K562 (cell line): ENCODE data around the gene ZBTB16. TPM values are rescaled to one million over a fixed set of nuclear protein-coding genes. Genes with fewer than 3 reads are reported as not detected.

Experiments used
- E2F6 ChIP-seq, 2 experiments: IDR thresholded peaks; 2 replicates each; pipeline ENCODE4 v1.6.1; 2011; ENCODE audit warnings: borderline replicate concordance in 1 of 2, control low read depth in 1 of 2, low read depth in 1 of 2, low read length in 1 of 2, mild to moderate bottlenecking in 1 of 2, mixed read lengths in 1 of 2, moderate library complexity in 1 of 2; ENCODE audit not compliant: insufficient read depth in 1 of 2, insufficient read length in 1 of 2, poor library complexity in 1 of 2, severe bottlenecking in 1 of 2; ENCODE audit errors: extremely low read depth in 1 of 2
- FOSL1 ChIP-seq: fragments of 200-800 bp; sonication (Bioruptor generic); conservative IDR thresholded peaks from 2 replicates; pipeline ENCODE4 v1.6.1; 2016; ENCODE audit warnings: missing genetic modification characterization, missing compliant biosample characterization
- FOXK2 ChIP-seq, 2 experiments: fragments of 450-650 bp; IDR thresholded peaks in 1 of 2; conservative IDR thresholded peaks in 1 of 2; 2 replicates each; pipeline ENCODE4 v1.6.1; 2016; ENCODE audit warnings: low read depth in 2 of 2, mild to moderate bottlenecking in 1 of 2
- HDAC1 ChIP-seq, 2 experiments: fragments of 450-650 bp; IDR thresholded peaks; 2 replicates each; pipeline ENCODE4 v1.6.1; 2016 to 2017; ENCODE audit warnings: inconsistent platforms in 1 of 2, mild to moderate bottlenecking in 1 of 2, moderate library complexity in 1 of 2
- HNRNPUL1 ChIP-seq: fragments of 200-400 bp; formaldehyde crosslinking; IDR thresholded peaks from 2 replicates; pipeline ENCODE4 v1.6.1; 2017; ENCODE audit warnings: low read length
- MCM3 ChIP-seq: fragments of 450-650 bp; IDR thresholded peaks from 2 replicates; pipeline ENCODE4 v1.6.1; 2016
- NCOA6 ChIP-seq: fragments of 450-650 bp; IDR thresholded peaks from 2 replicates; pipeline ENCODE4 v1.6.1; 2017; ENCODE audit warnings: mild to moderate bottlenecking
- POLR3A ChIP-seq: IDR thresholded peaks from 2 replicates; pipeline ENCODE4 v1.6.1; 2011; ENCODE audit warnings: borderline replicate concordance, mild to moderate bottlenecking, moderate library complexity; ENCODE audit not compliant: insufficient read length, insufficient read depth; ENCODE audit errors: extremely low read depth
- SRF ChIP-seq, 2 experiments: fragments of 250-450, 450-650 bp in 1 of 2; sonication (Bioruptor Pico) in 1 of 2; sonication (generic) in 1 of 2; formaldehyde crosslinking; IDR thresholded peaks; 2 replicates each; pipeline versions ENCODE4 v1.5.0 to v1.5.1; 2020 to 2022; ENCODE audit warnings: mild to moderate bottlenecking in 1 of 2, missing genetic modification reagents in 1 of 2
- ZC3H4 ChIP-seq: sonication (generic); formaldehyde crosslinking; IDR thresholded peaks from 2 replicates; pipeline ENCODE4 v1.9.0; 2021; ENCODE audit warnings: missing genetic modification reagents, borderline replicate concordance
- ZFX ChIP-seq: sonication (generic); formaldehyde crosslinking; IDR thresholded peaks from 2 replicates; pipeline ENCODE4 v1.8.0; 2022; ENCODE audit warnings: mild to moderate bottlenecking, missing genetic modification reagents, moderate library complexity
- ZMIZ1 ChIP-seq, 2 experiments: fragments of 150-350 bp in 1 of 2; IDR thresholded peaks; 2 replicates each; pipeline ENCODE4 v1.6.1; 2012 to 2016; ENCODE audit warnings: low read depth in 2 of 2, low read length in 2 of 2, mild to moderate bottlenecking in 1 of 2, moderate library complexity in 1 of 2
- ZNF217 ChIP-seq: sonication (generic); formaldehyde crosslinking; IDR thresholded peaks from 2 replicates; pipeline ENCODE4 v1.8.0; 2022; ENCODE audit warnings: mild to moderate bottlenecking, missing genetic modification reagents
- ZNF263 ChIP-seq: sonication (generic); formaldehyde crosslinking; IDR thresholded peaks from 2 replicates; pipeline ENCODE4 v1.8.0; 2022; ENCODE audit warnings: mild to moderate bottlenecking, missing genetic modification reagents, borderline replicate concordance
- ZNF696 ChIP-seq: fragments of 250-450 bp; sonication (Bioruptor Pico); conservative IDR thresholded peaks from 2 replicates; pipeline ENCODE4 v1.4.0; 2020; ENCODE audit warnings: mild to moderate bottlenecking, moderate library complexity
- ZNF699 ChIP-seq: fragments of 250-450 bp; sonication (Bioruptor Pico); IDR thresholded peaks from 2 replicates; pipeline ENCODE4 v1.8.0; 2021; ENCODE audit warnings: mild to moderate bottlenecking, moderate library complexity; ENCODE audit not compliant: insufficient replicate concordance
- ZNF778 ChIP-seq: fragments of 450-650 bp; formaldehyde crosslinking; IDR thresholded peaks from 2 replicates; pipeline ENCODE4 v1.4.0; 2020; ENCODE audit warnings: mild to moderate bottlenecking, moderate library complexity
- ZNF780A ChIP-seq: fragments of 250-450 bp; sonication (Bioruptor Pico); IDR thresholded peaks from 2 replicates; pipeline ENCODE4 v1.5.0; 2021; ENCODE audit warnings: mild to moderate bottlenecking
- polyA plus RNA-seq, 8 experiments: library from polyadenylated mRNA; depleted of rRNA in 4 of 8; stranded (reverse) in 5 of 8; unstranded in 3 of 8; fragments of >200 nt; fragmentation: Nextera tagmentation in 2 of 8; fragmentation: Illumina TruSeq in 1 of 8; extraction: Ambion mirVana in 2 of 8; extraction: Trizol in 1 of 8; gene quantifications; 2 replicates each; pipeline versions ENCODE4 v1.2.1 to v1.2.3, GENCODE V29; 2011 to 2014; ENCODE audit warnings: inconsistent platforms in 1 of 8, missing spikeins in 1 of 8
- total RNA-seq, 7 experiments: library from RNA; depleted of rRNA in 6 of 7; stranded (reverse); fragments of >200 nt in 6 of 7; fragmentation: Illumina TruSeq in 2 of 7; extraction: Trizol in 2 of 7; gene quantifications; 2 replicates each; pipeline versions ENCODE4 v1.2.1 to v1.2.3, GENCODE V29; 2011 to 2021; ENCODE audit warnings: low replicate concordance in 1 of 7
- TF ChIP-seq, protein P1 (sequence below), 2 experiments: fragments of 450-650 bp in 1 of 2; sonication (generic) in 1 of 2; formaldehyde crosslinking in 1 of 2; IDR thresholded peaks in 1 of 2; conservative IDR thresholded peaks in 1 of 2; 2 replicates each; pipeline versions ENCODE4 v1.6.1 to v1.8.1; 2016 to 2023; ENCODE audit warnings: mild to moderate bottlenecking in 2 of 2, moderate library complexity in 2 of 2, inconsistent platforms in 1 of 2, missing genetic modification reagents in 1 of 2
- TF ChIP-seq, protein P2 (sequence below): IDR thresholded peaks from 3 replicates; pipeline ENCODE4 v1.6.1; 2011; ENCODE audit warnings: borderline replicate concordance, mild to moderate bottlenecking; ENCODE audit not compliant: insufficient read length, insufficient read depth

The ZBTB16 gene
- total and polyA plus RNA-seq, 9 of the 15 experiments (the other 6 are each of a cell fraction or from before 2014, with no cell fraction given): 0.06 to 0.40 (median 0.24) TPM; not detected in 4

GRCh38 chr11:114219559-114220349 is 160.2 kb downstream of the ZBTB16 start (continued):
- no peak for TF ChIP-seq E2F6 (IDR thresholded peaks at IDR 0.05; ENCODE audit: borderline replicate concordance in 1 of 2, extremely low read depth in 1 of 2, insufficient read depth in 1 of 2, insufficient read length in 1 of 2, low read depth in 1 of 2, low read length in 1 of 2, poor library complexity in 1 of 2, severe bottlenecking in 1 of 2)
- TF ChIP-seq ZC3H4 (CRISPR knock-in tag): no peak
- TF ChIP-seq, protein P1, sequence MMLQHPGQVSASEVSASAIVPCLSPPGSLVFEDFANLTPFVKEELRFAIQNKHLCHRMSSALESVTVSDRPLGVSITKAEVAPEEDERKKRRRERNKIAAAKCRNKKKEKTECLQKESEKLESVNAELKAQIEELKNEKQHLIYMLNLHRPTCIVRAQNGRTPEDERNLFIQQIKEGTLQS (IDR thresholded peaks at IDR 0.05): peak; percentile 70
- TF ChIP-seq, protein P1 (CRISPR knock-in tag; conservative IDR thresholded peaks at IDR 0.05): no peak
- no peak for TF ChIP-seq ZNF778 (CRISPR knock-in tag)
- TF ChIP-seq, protein P2, sequence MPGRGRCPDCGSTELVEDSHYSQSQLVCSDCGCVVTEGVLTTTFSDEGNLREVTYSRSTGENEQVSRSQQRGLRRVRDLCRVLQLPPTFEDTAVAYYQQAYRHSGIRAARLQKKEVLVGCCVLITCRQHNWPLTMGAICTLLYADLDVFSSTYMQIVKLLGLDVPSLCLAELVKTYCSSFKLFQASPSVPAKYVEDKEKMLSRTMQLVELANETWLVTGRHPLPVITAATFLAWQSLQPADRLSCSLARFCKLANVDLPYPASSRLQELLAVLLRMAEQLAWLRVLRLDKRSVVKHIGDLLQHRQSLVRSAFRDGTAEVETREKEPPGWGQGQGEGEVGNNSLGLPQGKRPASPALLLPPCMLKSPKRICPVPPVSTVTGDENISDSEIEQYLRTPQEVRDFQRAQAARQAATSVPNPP: no peak
- TF ChIP-seq ZFX (CRISPR knock-in tag): no peak
- no peak; the same call in 1 of the 2 replicates for TF ChIP-seq ZNF263 (CRISPR knock-in tag)
- TF ChIP-seq POLR3A: no peak
- no peak for TF ChIP-seq ZNF780A
- TF ChIP-seq HNRNPUL1: no peak
- TF ChIP-seq SRF (CRISPR knock-in tag; IDR thresholded peaks at IDR 0.05): no peak
- no peak for TF ChIP-seq MCM3
- TF ChIP-seq ZNF699 (CRISPR knock-in tag): no peak
- peak; percentile 94 for TF ChIP-seq FOSL1 (tag)
- TF ChIP-seq FOXK2 (conservative IDR thresholded peaks at IDR 0.05 in 1 of 2, IDR thresholded peaks at IDR 0.05 in 1 of 2; ENCODE audit: low read depth in 2 of 2): no peak
- no peak for TF ChIP-seq ZNF217 (CRISPR knock-in tag)
- peak in 1 of 2 experiments; percentile 41; a peak in 1 of 4 replicates for TF ChIP-seq HDAC1 (IDR thresholded peaks at IDR 0.05)
- TF ChIP-seq ZNF696 (CRISPR knock-in tag): no peak
- TF ChIP-seq ZMIZ1 (IDR thresholded peaks at IDR 0.05; ENCODE audit: low read depth in 2 of 2, low read length in 2 of 2): no peak
- no peak for TF ChIP-seq NCOA6
